ENCODE data around the gene LEF1. TPM values are rescaled to one million over a fixed set of nuclear protein-coding genes. Genes with fewer than 3 reads are reported as not detected.
A peak's percentile ranks its signal among the peaks of the same experiment; 100 is the strongest.
"Not testable (repeated sequence)": the region's sequence is repeated elsewhere in the genome, so short reads cannot be mapped to it uniquely, and the experiment has no call there.

The LEF1 gene
- total RNA-seq, 1 donor from 2014 or later: 139 TPM

DNA sequence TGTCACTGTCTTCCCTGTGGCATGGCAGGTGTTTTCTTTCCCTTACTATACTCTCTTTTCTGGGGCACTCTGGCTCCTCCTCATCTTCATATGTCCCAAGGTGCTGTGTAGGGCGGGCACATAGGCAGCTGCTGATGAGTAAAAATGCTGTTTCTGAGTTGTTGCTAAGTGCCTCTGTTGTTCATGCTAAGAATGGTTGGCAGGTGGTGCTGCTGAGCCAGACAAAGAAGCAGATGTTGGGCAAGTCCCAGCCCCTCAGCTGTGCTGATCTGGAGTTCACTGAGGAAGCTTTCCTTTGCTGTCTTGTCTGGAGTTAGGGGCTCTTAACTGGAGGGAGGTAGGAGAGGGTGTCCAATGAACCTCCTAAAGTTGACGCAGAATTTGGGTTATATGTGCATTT, 138.4 kb downstream of the LEF1 start:
- H3K9me3 Mint-ChIP-seq: peaks cover 5% of the 10 kb centered on the region
- H3K27me3 Mint-ChIP-seq (ENCODE audit: insufficient read depth): no peaks in the 10 kb centered on the region
- H3K4me3 Mint-ChIP-seq: peak overlapping the region; percentile 43
- H3K27ac Mint-ChIP-seq: peak overlapping the region; percentile 89
- H3K4me1 Mint-ChIP-seq (ENCODE audit: low read depth): peaks cover 68% of the 10 kb centered on the region
- intact Hi-C loops (cut with micrococcal nuclease): loop anchor here (1.0 to 5.0 kb wide), 12 partner anchors 19 to 590 kb away; partner anchors contain the start of genes HADH and RPL34
- H3K36me3 Mint-ChIP-seq (ENCODE audit: low read depth): peaks cover 48% of the 10 kb centered on the region
- peak; percentile 69 for DNase-seq (ENCODE audit: low spot score)

DNA sequence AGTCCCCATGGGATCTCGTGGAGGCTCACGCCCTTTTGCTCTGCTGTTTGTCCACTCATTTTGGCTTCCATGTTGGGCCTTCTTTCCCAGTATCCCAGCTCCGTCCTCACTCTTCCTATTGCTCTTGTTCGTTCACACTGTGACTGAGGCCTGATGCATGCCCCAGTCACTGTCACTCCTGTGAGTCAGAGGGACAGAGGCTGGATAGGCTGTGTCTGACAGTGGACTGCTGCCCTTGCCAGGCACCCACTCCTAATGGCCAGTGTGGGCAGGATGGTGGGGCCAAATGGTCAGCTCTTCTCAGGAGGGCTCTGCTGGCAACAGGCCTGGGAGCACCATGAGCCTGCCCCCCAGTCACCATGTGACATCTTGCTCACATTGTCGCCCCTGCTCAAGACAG, 139.0 kb downstream of the LEF1 start:
- intact Hi-C loops (cut with micrococcal nuclease): loop anchor here (1.0 to 5.0 kb wide), 12 partner anchors 20 to 591 kb away; partner anchors contain the start of genes HADH and RPL34
- peak overlapping the region; percentile 89 for H3K27ac Mint-ChIP-seq
- H3K9me3 Mint-ChIP-seq: peaks cover 5% of the 10 kb centered on the region
- no peaks in the 10 kb centered on the region for H3K27me3 Mint-ChIP-seq (ENCODE audit: insufficient read depth)
- H3K4me3 Mint-ChIP-seq: peak overlapping the region; percentile 43
- no peak for DNase-seq (ENCODE audit: low spot score)
- peaks cover 62% of the 10 kb centered on the region for H3K4me1 Mint-ChIP-seq (ENCODE audit: low read depth)
- H3K36me3 Mint-ChIP-seq (ENCODE audit: low read depth): peaks cover 49% of the 10 kb centered on the region

DNA sequence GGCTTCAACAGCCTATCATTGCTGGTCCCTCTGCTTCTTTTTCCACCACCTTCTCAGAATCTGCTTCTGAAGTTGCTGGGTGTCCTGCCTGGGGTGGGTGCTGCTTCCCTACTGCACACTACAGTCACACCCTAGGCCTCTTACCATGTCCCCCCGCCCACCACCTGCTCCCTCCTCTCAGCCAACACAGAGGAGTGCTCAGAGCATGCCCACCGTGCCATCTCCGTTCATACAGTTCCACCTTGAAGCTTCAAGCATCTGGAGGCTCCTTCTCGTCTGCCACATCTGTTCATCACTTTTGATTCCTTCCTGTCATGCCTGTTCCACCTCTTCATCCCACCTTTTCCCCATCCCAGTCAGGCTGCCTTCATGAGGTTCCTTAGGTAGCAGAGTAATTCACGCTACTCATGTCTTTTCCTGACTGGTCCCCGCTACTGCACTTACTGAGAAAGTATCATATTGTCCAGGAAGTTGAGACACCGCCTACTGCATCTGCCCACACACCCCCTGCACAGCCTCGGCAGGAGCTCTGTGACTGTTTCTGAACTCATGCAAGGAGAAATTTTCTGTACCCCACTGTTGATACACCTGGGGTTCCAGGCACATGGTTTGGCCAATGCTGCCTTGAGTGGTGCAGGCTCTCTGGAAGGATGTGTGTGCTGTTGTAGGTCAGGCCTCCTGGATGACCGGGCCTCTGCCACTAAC, 139.6 kb downstream of the LEF1 start:
- H3K4me1 Mint-ChIP-seq (ENCODE audit: low read depth): peaks cover 56% of the 10 kb centered on the region
- H3K9me3 Mint-ChIP-seq: peaks cover 5% of the 10 kb centered on the region
- intact Hi-C loops (cut with micrococcal nuclease): no loop called here
- peak overlapping the region; percentile 76 for H3K27ac Mint-ChIP-seq
- peak overlapping the region; percentile 45 for H3K4me3 Mint-ChIP-seq
- H3K36me3 Mint-ChIP-seq (ENCODE audit: low read depth): peaks cover 48% of the 10 kb centered on the region
- peak; percentile 38 for DNase-seq (ENCODE audit: low spot score)
- H3K27me3 Mint-ChIP-seq (ENCODE audit: insufficient read depth): no peaks in the 10 kb centered on the region

DNA sequence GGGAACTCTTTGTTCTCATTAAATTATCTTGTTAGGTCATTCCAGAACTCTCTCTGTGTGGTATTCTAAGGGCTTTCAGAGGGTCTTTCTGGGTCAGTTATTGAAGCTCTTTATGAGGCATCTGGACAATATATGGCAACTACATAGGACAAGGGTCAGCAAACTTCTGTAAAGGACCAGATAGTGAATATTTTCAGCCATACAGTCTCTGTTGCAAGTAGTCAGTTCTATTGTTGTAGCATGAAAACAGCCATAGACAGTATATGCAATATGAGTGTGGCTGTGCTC, 143.9 kb downstream of the LEF1 start:
- DNase-seq (ENCODE audit: low spot score): no peak
- no peak overlapping the region for H3K4me3 Mint-ChIP-seq
- no peaks in the 10 kb centered on the region for H3K27me3 Mint-ChIP-seq (ENCODE audit: insufficient read depth)
- H3K27ac Mint-ChIP-seq: no peak overlapping the region
- no peaks in the 10 kb centered on the region for H3K9me3 Mint-ChIP-seq
- H3K36me3 Mint-ChIP-seq (ENCODE audit: low read depth): peaks cover 45% of the 10 kb centered on the region
- intact Hi-C loops (cut with micrococcal nuclease): no loop called here
- peaks cover 41% of the 10 kb centered on the region for H3K4me1 Mint-ChIP-seq (ENCODE audit: low read depth)

DNA sequence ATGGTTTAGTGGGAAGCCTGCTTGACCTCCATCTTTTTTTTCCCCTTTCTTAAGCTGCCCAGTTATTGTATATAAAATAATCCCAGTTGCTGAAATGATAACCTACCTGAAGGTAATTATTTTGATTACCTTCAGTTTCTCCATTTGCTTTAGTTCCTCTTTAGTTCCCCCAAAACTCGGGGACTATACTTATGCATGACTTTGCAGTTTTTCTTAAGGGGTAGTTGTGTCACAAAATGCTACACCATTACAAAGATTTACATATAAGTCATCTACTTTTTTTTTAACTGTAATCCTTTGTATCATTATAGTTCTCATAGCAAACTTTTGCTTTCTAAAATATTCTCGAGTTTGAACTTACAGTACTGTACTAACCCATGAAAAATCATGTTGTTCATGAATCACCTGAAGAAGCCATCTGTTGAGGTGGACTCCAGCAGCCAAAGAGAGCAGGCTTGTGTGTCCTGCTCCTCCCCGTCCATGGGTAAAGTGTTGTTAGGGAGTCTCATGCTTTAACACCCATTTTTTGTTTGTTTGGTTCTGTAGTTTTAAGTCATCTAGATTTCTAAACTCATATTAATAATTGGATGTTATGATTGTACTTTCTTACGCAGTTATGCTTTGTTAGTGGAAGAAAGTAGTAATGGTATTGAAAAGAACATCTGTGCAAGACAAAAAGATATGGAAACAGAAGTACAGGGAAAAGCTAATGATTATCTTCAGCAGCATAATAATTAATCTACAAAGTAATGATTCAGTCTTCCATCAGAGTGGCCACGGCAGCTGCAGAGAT, 144.5 kb downstream of the LEF1 start:
- Mint-ChIP-seq H3K9me3 (no peaks in the 10 kb centered on the region), H3K27me3 (ENCODE audit: insufficient read depth) (no peaks in the 10 kb centered on the region), H3K27ac (no peak overlapping the region), H3K4me1 (ENCODE audit: low read depth) (peaks cover 36% of the 10 kb centered on the region), H3K36me3 (ENCODE audit: low read depth) (peaks cover 50% of the 10 kb centered on the region), H3K4me3 (no peak overlapping the region)
- no peak for DNase-seq (ENCODE audit: low spot score)
- intact Hi-C loops (cut with micrococcal nuclease): no loop called here

DNA sequence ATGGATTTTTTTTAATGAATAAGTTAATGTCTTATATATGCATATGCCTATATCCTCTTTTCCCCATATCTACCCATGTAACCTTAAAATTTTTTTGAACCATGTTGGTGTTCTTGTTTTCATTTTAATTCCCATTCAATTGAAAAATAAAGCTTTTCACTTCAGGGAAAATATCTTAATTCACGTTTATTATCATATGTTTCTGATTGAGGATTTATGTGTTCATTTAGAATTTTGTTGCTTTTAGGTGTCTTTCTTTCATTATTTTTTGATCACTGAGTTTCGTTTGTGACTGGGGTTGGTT, 149.9 kb downstream of the LEF1 start:
- intact Hi-C loops (cut with micrococcal nuclease): loop anchor here (1.0 to 10.0 kb wide), 9 partner anchors 29 to 1388 kb away; partner anchors contain the start of genes OSTC and RPL34
- DNase-seq (ENCODE audit: low spot score): no peak
- Mint-ChIP-seq H3K4me3 (no peak overlapping the region), H3K27ac (no peak overlapping the region), H3K27me3 (ENCODE audit: insufficient read depth) (no peaks in the 10 kb centered on the region), H3K4me1 (ENCODE audit: low read depth) (peaks cover 20% of the 10 kb centered on the region), H3K36me3 (ENCODE audit: low read depth) (peaks cover 28% of the 10 kb centered on the region), H3K9me3 (no peaks in the 10 kb centered on the region)

DNA sequence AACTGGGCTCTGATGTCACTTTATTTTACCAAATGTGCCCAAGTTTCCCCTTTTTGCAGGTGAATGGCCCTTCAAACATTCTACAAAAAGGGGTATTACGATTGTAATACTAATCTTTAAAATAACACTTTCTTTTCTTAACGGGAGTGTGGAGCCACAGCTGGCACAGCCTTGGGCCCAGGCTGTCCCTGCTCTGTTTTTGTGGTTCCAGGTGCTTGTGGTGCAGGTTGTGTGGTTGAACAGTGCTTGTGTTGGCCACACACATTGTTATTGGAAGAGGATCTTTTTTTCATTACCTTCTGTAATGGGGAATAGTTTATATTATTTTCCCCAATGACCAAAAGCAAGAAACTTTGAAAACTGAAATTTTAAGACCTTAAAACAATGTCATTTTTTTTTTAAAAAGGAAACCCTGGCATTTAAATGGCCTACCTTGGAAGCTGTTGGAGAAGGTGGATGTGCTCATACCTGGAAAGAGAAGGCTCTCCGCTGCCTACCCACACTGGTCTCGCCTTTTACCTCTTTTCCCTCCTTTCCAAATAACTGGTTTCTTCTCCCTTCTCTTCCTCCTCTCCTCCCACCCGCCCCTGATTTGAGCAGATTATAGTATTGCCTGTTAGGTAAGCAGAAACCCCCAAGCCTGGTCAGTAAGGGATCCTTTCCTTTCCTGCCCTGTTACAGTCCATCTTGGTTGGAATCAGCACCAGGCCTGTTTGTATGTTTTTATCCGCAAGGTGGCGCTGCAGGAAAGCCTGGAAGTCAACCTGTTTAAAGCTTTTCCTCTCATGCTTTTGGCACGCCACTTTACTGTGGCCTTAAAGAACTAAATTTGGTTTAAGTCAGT, 150.5 kb downstream of the LEF1 start:
- Mint-ChIP-seq H3K36me3 (ENCODE audit: low read depth) (peaks cover 26% of the 10 kb centered on the region), H3K27me3 (ENCODE audit: insufficient read depth) (no peaks in the 10 kb centered on the region), H3K27ac (peak overlapping the region; percentile 4), H3K9me3 (no peaks in the 10 kb centered on the region), H3K4me3 (no peak overlapping the region), H3K4me1 (ENCODE audit: low read depth) (peaks cover 16% of the 10 kb centered on the region)
- peak; percentile 69 for DNase-seq (ENCODE audit: low spot score)
- intact Hi-C loops (cut with micrococcal nuclease): loop anchor here (1.0 to 10.0 kb wide), 9 partner anchors 28 to 1389 kb away; partner anchors contain the start of genes OSTC and RPL34

DNA sequence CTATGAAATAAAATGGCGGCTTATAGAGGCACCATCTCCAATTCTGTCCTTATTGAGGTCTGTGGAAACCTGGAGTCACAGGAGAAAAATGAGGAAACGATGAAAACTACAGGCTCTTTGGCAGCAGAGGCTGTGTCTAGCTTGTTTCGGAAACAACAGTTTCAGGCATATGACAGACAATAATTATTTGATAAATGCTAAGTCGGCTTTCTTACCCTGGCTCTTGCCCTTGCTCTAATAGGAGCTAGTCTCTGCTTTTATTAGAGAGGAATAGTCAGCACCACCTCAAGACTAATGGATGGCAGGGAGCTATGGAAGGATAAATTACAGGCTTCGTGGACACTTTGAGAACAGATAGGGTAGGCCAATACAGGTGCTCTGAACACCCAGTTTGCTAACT, 154.8 kb downstream of the LEF1 start:
- no peak for DNase-seq (ENCODE audit: low spot score)
- Mint-ChIP-seq H3K4me3 (no peak overlapping the region), H3K27ac (no peak overlapping the region), H3K9me3 (no peaks in the 10 kb centered on the region), H3K4me1 (ENCODE audit: low read depth) (peaks cover 13% of the 10 kb centered on the region), H3K27me3 (ENCODE audit: insufficient read depth) (no peaks in the 10 kb centered on the region), H3K36me3 (ENCODE audit: low read depth) (peaks cover 27% of the 10 kb centered on the region)
- intact Hi-C loops (cut with micrococcal nuclease): loop anchor here (10.0 kb wide), 1 partner anchor 821 kb away; no protein-coding TSS in a partner anchor

DNA sequence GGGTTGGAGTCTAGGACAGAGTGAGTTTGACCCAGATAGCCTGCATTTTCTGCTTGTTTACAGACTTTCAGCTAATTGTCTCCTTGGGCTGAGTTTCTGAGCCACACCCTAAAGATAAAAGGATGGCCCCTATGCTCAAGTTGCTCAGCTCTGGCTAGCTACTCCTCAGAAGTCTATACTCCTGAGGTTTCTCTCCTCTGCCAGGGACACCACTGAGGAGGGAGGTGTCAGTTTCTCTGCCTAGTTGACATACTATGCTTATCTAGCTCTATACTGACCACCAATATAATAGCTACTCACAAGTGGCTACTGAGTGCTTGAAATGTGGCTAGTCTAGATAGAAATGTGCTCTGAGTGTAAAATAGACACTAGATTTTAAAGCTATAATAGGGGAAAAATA, 155.4 kb downstream of the LEF1 start:
- Mint-ChIP-seq H3K4me3 (no peak overlapping the region), H3K27ac (no peak overlapping the region), H3K27me3 (ENCODE audit: insufficient read depth) (no peaks in the 10 kb centered on the region), H3K4me1 (ENCODE audit: low read depth) (peaks cover 6% of the 10 kb centered on the region), H3K36me3 (ENCODE audit: low read depth) (peaks cover 24% of the 10 kb centered on the region), H3K9me3 (no peaks in the 10 kb centered on the region)
- intact Hi-C loops (cut with micrococcal nuclease): loop anchor here (10.0 kb wide), 1 partner anchor 821 kb away; no protein-coding TSS in a partner anchor
- no peak for DNase-seq (ENCODE audit: low spot score)

DNA sequence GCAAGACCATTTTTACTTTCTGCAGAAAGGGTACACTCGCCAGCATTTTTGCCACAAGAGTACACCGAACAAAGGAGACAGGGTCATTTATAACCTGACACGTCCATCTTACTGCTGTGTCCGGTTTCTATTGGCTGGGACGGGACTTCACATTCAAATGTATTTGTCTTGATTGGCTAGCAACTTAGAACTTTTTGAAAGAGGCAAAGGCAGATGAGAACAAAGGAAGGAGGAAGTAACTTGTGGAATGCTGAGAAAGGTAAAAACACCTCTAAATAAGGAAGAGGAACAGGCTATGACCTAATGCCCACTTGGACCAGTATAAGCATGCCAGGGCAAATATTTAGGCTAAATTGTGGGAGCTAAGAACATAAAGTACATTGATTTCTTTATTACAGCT, 156.3 kb downstream of the LEF1 start:
- intact Hi-C loops (cut with micrococcal nuclease): loop anchor here (10.0 kb wide), 1 partner anchor 822 kb away; no protein-coding TSS in a partner anchor
- not testable (repeated sequence) for H3K9me3 Mint-ChIP-seq; H3K4me3 Mint-ChIP-seq; H3K27me3 Mint-ChIP-seq (ENCODE audit: insufficient read depth); DNase-seq (ENCODE audit: low spot score); H3K4me1 Mint-ChIP-seq (ENCODE audit: low read depth); H3K27ac Mint-ChIP-seq
- H3K36me3 Mint-ChIP-seq (ENCODE audit: low read depth): peaks cover 23% of the 10 kb centered on the region

DNA sequence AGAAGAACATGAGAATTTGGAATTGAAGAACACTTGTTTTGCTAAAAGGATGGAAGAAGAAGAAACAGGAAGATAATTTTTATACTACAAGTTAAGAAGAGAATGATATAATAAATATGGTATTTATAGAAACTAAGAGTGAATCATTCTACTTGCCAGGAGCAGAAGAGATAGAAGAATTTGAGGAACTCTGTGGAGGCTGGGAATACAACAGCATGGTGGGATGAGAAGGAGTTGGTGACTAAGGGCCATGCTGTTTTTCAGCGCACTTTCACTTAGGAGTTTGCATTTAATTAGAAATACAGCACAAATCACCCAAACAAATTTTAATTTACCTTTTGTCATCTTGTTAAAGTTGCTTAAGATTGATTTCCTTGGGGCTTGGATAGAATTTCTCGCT, 158.6 kb downstream of the LEF1 start:
- Mint-ChIP-seq H3K27ac (no peak overlapping the region), H3K36me3 (ENCODE audit: low read depth) (peaks cover 21% of the 10 kb centered on the region), H3K27me3 (ENCODE audit: insufficient read depth) (no peaks in the 10 kb centered on the region), H3K9me3 (no peaks in the 10 kb centered on the region), H3K4me1 (ENCODE audit: low read depth) (peaks cover 17% of the 10 kb centered on the region), H3K4me3 (no peak overlapping the region)
- intact Hi-C loops (cut with micrococcal nuclease): loop anchor here (10.0 kb wide), 1 partner anchor 825 kb away; no protein-coding TSS in a partner anchor
- DNase-seq (ENCODE audit: low spot score): no peak

DNA sequence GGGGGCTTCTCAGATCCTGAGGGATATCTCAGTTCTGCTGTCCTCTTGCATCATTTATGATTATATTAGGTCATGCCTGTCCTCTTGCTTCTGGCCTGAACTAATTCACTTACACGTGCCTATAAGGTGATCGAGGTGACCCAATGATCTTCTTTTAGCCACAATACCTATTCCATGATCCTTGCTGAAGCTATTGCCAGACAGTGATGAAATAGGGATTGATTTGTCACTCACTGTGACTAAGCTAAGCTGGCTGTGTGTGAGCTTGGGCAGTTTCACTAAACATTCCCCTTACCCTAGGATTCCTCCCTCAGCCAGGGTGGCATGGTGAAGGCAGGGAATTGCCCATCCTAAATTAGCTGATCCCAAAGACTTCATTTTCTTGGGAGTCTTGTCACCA, 160.0 kb downstream of the LEF1 start:
- no peaks in the 10 kb centered on the region for H3K27me3 Mint-ChIP-seq (ENCODE audit: insufficient read depth)
- H3K9me3 Mint-ChIP-seq: no peaks in the 10 kb centered on the region
- no peak overlapping the region for H3K27ac Mint-ChIP-seq
- H3K4me1 Mint-ChIP-seq (ENCODE audit: low read depth): peaks cover 17% of the 10 kb centered on the region
- peaks cover 15% of the 10 kb centered on the region for H3K36me3 Mint-ChIP-seq (ENCODE audit: low read depth)
- H3K4me3 Mint-ChIP-seq: no peak overlapping the region
- no peak for DNase-seq (ENCODE audit: low spot score)
- intact Hi-C loops (cut with micrococcal nuclease): no loop called here

Data from activated T-helper 1 cell treated with anti-CD3 and anti-CD28 coated beads, Interleukin-12 subunit alpha, Interleukin-12 subunit beta, Interleukin-2, Interleukin-4 antibody, amounts not matched to agents 30 ng/mL and 10 ng/mL and 1 ng/mL, durations not matched to agents 14 hours and 24 hours and 36 hours (primary cell).